Right atrium auricular region (tissue), 2 donors: ENCODE data around the gene MTG2. TPM values are rescaled to one million over a fixed set of nuclear protein-coding genes. Genes with fewer than 3 reads are reported as not detected.

ENCODE experiments used
- DNase-seq: peaks from one replicate; pipeline ENCODE4 v3.0.0-alpha.2; 2019; ENCODE audit warnings: low spot score
- H3K27ac ChIP-seq, 2 donors: fragments of 200-600 bp; sonication (generic); 1 replicate in 1 of 2; 2 replicates in 1 of 2; pipeline ENCODE4 v1.5.1; 2016 to 2019
- H3K27me3 ChIP-seq, 2 donors: fragments of 200-600 bp; sonication (generic); one replicate each; pipeline versions ENCODE4 v1.5.1 to v1.6.0; 2017 to 2019
- H3K36me3 ChIP-seq: fragments of 200-600 bp; sonication (generic); one replicate; pipeline ENCODE4 v1.5.1; 2016
- H3K4me1 ChIP-seq, 2 donors: fragments of 200-600 bp; sonication (generic); one replicate each; pipeline versions ENCODE4 v1.5.1 to v1.6.0; 2017 to 2019
- H3K4me3 ChIP-seq, 2 donors: fragments of 200-600 bp; sonication (generic); 1 replicate in 1 of 2; 2 replicates in 1 of 2; pipeline ENCODE4 v1.5.1; 2017 to 2019; ENCODE audit warnings: mild to moderate bottlenecking in 1 of 2, moderate library complexity in 1 of 2
- H3K9me3 ChIP-seq, 2 donors: fragments of 200-600 bp; sonication (generic); one replicate each; pipeline ENCODE4 v1.5.1; 2019
- CTCF ChIP-seq, 2 donors: fragments of 200-600 bp; sonication (generic); IDR thresholded peaks; one replicate each; pipeline ENCODE4 v1.5.1; 2019; ENCODE audit warnings: antibody characterized with exemption in 2 of 2
- total RNA-seq, 2 donors: library from RNA; depleted of rRNA; stranded (reverse); fragments of >200 nt; gene quantifications; one replicate each; pipeline ENCODE4 v1.1.0, GENCODE V29; 2016

The MTG2 gene
- total RNA-seq, 2 donors from 2014 or later: 20.7 to 24.1 TPM

DNA sequence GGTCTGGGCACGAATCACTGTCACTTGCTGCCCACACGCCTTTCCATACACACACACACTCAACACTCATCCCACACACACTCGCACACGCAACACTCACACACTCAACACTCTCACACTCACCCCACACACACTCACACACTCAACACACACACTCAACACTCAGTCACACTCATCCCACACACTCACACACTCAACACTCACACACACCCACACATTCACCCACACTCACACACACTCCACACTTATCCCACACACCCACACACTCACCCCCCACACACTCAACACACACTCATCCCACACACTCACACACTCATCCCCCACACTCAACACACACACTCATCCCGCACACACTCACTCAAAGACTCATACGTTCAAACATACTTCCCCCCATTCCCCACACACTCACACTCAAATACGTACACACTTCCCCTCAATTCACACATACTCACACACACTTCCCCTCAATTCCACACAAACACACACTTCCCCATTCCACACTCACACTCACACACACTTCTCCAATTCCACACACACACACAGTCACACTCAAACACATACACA is 46.2 kb downstream of the MTG2 start:
- Histone ChIP-seq H3K27me3 (no peaks in the 10 kb centered on the region), H3K27ac (no peak overlapping the region), H3K4me3 (no peak overlapping the region), H3K9me3 (no peaks in the 10 kb centered on the region), H3K36me3 (no peaks in the 10 kb centered on the region), H3K4me1 (peaks cover 0 to 13% of the 10 kb centered on the region in 2 donors)
- TF ChIP-seq CTCF (IDR thresholded peaks at IDR 0.05): no peak
- no peak for DNase-seq

DNA sequence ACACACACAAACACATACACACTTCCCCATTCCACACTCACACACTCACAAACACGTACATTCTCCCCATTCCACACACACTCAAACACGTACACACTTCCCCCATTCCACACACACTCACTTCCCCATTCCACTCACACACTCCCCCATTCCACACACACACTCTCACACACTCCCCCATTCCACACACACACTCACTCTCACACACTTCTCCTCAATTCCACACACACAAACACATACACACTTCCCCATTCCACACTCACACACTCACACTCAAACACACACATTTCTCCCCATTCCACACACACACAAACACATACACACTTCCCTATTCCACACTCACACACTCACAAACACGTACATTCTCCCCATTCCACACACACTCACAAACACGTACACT is 46.8 kb downstream of the MTG2 start:
- Histone ChIP-seq H3K4me3 (no peak overlapping the region), H3K9me3 (no peaks in the 10 kb centered on the region), H3K36me3 (no peaks in the 10 kb centered on the region), H3K4me1 (peaks cover 0 to 19% of the 10 kb centered on the region in 2 donors), H3K27ac (no peak overlapping the region), H3K27me3 (no peaks in the 10 kb centered on the region)
- TF ChIP-seq CTCF (IDR thresholded peaks at IDR 0.05): no peak
- DNase-seq: no peak

DNA sequence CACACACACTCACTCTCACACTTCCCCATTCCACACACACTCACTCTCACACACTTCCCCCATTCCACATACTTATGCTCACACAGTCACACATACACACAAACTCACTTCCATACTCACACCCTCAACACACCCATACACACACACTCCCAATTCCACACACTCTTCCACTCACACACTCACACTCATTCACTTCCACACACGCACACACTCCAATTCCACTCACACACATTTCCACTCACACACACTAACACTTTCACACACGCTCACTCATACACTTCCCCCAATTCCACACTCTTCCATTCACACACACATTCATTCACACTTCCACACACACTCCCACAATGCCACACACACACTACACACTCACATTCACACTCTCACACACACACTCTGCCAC is 47.4 kb downstream of the MTG2 start:
- H3K9me3 ChIP-seq: no peaks in the 10 kb centered on the region
- H3K36me3 ChIP-seq: no peaks in the 10 kb centered on the region
- H3K4me3 ChIP-seq: no peak overlapping the region
- no peak for TF ChIP-seq CTCF (IDR thresholded peaks at IDR 0.05)
- peaks cover 0 to 19% of the 10 kb centered on the region in 2 donors for H3K4me1 ChIP-seq
- H3K27me3 ChIP-seq: no peaks in the 10 kb centered on the region
- H3K27ac ChIP-seq: no peak overlapping the region
- DNase-seq: no peak

DNA sequence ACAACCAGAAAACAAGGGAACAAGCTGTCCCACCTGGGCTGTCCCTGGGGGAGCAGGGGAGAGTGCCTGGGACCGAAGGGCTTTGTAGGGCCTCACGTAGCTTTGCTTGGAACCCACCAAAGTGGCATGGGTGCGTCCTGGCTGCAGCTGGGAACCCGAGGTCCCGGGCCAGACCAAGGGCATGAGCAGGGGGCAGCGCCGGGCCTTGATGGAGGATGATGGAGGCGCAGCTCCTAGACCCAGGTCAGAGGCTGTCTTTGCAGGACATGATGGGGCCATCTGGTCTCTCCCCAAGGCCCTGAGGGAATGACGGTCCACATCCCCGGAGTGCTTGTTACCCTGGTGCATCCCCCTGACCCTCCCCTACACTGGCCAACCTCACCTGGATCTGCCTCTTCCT is 47.9 kb downstream of the MTG2 start:
- no peak for DNase-seq
- Histone ChIP-seq H3K27ac (no peak overlapping the region), H3K9me3 (no peaks in the 10 kb centered on the region), H3K4me3 (no peak overlapping the region), H3K27me3 (no peaks in the 10 kb centered on the region), H3K36me3 (no peaks in the 10 kb centered on the region), H3K4me1 (peaks cover 0 to 19% of the 10 kb centered on the region in 2 donors)
- TF ChIP-seq CTCF (IDR thresholded peaks at IDR 0.05): no peak

DNA sequence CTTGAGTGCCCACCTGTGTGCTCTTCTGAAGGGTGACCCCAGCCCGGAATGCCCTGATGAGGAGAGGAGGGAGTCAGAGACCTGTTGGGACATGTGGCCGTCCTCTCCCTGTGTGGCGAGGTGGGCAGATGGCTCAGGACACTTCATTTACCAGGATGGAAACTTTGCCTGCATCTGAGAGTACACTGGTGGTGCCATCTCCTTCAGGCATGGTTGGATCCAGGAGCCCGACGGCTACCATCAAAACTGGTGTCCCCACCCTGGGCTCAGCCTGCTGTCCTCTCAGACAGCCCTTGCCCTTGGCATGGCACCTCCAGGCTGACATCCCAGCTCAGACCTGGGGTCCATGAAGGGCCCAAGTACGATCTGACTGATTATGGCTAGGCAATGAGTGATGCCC is 48.5 kb downstream of the MTG2 start:
- Histone ChIP-seq H3K27me3 (no peaks in the 10 kb centered on the region), H3K4me1 (peaks cover 0 to 19% of the 10 kb centered on the region in 2 donors), H3K27ac (no peak overlapping the region), H3K36me3 (no peaks in the 10 kb centered on the region), H3K4me3 (no peak overlapping the region), H3K9me3 (no peaks in the 10 kb centered on the region)
- no peak for TF ChIP-seq CTCF (IDR thresholded peaks at IDR 0.05)
- no peak for DNase-seq

DNA sequence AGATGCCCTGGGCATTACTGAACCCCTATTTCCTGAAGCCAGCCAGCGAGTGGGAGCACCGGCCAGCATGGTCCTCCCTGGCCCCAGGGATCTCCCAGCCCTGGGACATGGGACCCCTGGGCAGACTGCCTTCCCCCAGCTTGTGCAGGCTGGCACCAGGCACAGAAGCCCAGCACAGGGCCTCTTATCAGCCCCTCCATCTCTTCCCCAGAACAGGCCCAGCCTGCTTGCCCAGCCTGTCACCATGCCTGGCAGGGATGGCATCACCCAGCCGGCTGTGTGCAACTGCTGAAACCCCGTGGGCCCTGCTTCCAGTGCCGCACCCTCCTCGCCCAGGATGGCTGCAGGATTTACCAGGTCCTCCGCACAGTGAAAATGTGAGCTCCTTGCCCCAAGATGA is 49.4 kb downstream of the MTG2 start:
- Histone ChIP-seq H3K27ac (no peak overlapping the region), H3K9me3 (no peaks in the 10 kb centered on the region), H3K27me3 (no peaks in the 10 kb centered on the region), H3K4me1 (peaks cover 0 to 24% of the 10 kb centered on the region in 2 donors), H3K4me3 (no peak overlapping the region), H3K36me3 (no peaks in the 10 kb centered on the region)
- no peak for TF ChIP-seq CTCF (IDR thresholded peaks at IDR 0.05)
- no peak for DNase-seq
